ENCODE data around the gene CXXC1.
"Not testable (repeated sequence)": the region's sequence is repeated elsewhere in the genome, so short reads cannot be mapped to it uniquely, and the experiment has no call there.

The CXXC1 gene

DNA sequence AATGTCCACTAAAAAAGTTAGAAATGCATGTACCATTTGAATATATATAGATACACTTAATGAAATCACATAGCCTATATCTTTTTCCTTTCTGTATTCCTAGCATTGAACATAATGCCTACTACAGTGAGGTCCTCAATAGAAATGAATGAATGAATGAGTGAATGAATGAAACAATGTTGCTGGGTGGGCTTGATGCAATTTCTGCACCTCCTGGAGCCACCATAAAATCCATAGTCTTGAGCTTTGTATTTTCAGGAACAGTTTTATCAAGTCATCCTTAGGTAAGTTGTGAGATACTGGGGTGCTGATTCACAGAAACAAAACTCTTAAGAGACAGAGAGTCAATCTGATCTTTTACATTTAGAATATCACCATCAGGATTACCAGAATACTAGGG is 24.5 kb downstream of the CXXC1 start:
- H3K27ac ChIP-seq: no peak overlapping the region
- ChIA-PET CTCF (interaction anchor here (0.6 kb wide), 1 partner anchor 931 kb away, joined by 3 read pairs; no protein-coding TSS in a partner anchor), POLR2A (ENCODE audit: low non-redundant PET) (no interaction called here)
- TF ChIP-seq, protein P1, sequence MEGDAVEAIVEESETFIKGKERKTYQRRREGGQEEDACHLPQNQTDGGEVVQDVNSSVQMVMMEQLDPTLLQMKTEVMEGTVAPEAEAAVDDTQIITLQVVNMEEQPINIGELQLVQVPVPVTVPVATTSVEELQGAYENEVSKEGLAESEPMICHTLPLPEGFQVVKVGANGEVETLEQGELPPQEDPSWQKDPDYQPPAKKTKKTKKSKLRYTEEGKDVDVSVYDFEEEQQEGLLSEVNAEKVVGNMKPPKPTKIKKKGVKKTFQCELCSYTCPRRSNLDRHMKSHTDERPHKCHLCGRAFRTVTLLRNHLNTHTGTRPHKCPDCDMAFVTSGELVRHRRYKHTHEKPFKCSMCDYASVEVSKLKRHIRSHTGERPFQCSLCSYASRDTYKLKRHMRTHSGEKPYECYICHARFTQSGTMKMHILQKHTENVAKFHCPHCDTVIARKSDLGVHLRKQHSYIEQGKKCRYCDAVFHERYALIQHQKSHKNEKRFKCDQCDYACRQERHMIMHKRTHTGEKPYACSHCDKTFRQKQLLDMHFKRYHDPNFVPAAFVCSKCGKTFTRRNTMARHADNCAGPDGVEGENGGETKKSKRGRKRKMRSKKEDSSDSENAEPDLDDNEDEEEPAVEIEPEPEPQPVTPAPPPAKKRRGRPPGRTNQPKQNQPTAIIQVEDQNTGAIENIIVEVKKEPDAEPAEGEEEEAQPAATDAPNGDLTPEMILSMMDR (conservative IDR thresholded peaks at IDR 0.05; ENCODE audit: low read depth): no peak
- DNase-seq (ENCODE audit: low spot score): no peak

DNA sequence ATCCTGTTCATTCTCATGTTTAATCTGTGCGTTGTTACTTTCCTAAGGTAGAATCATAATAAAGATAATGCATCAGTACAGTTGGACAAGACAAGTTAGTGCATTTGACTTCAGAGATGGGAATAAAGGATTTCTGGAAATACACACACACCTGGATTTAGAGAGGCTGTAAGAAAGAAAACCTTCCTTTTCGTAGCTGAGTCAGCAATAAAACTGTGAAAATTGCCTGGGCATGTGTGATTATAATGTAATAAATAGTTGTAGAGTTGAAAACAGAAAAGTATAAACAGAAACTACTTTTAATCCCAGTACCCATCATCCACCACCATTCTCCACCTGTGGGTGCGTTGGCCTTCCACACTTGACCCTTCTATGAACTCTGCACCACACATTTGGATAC is 36.6 kb downstream of the CXXC1 start:
- TF ChIP-seq, protein P1 (conservative IDR thresholded peaks at IDR 0.05; ENCODE audit: low read depth): no peak
- POLR2A ChIA-PET (ENCODE audit: low non-redundant PET): no interaction called here
- DNase-seq (ENCODE audit: low spot score): no peak
- H3K27ac ChIP-seq: no peak overlapping the region
- CTCF ChIA-PET: no interaction called here

DNA sequence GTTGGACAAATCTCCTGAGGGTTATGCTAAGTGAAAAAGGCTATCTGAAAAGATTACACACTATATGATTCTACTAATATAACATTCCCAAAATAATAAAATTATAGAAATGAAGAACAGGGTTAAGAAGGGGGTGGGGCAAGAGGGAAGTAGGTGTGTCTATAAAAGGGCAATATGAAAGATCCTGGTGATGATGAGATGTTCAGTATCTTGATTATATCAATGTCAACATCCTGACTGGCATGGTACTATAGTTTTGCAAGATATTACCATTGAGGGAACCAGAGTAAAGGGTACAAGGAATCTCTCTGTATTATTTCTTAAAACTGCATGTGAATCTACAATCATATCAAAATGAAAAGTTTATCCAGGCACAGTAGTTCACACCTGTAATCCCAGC is 37.9 kb downstream of the CXXC1 start:
- ChIA-PET POLR2A (ENCODE audit: low non-redundant PET) (no interaction called here), CTCF (no interaction called here)

DNA sequence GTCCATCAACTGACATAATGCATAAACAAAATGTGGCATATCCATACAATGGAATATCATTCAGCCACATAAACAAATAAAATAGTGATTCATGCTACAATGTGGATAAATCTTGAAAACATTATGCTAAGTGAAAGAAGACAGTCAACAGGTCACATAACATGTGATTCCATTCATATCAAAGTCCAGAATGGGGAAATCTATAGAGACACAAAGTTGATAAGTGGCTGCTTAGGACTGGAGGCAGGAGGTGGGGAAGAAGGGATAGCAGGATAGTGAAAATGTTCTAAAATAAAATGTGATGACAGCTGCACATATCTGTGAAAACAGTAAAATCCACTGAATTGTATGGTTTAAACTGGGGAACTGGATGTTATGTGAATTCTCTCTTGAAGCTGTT is 39.9 kb downstream of the CXXC1 start:
- TF ChIP-seq, protein P1 (conservative IDR thresholded peaks at IDR 0.05; ENCODE audit: low read depth): no peak
- no peak overlapping the region for H3K27ac ChIP-seq
- DNase-seq (ENCODE audit: low spot score): no peak
- ChIA-PET CTCF (no interaction called here), POLR2A (ENCODE audit: low non-redundant PET) (no interaction called here)

More for the DNA sequence above, 37.9 kb downstream of the CXXC1 start:
- TF ChIP-seq, protein P1 (conservative IDR thresholded peaks at IDR 0.05; ENCODE audit: low read depth): no peak
- DNase-seq (ENCODE audit: low spot score): no peak
- no peak overlapping the region for H3K27ac ChIP-seq

DNA sequence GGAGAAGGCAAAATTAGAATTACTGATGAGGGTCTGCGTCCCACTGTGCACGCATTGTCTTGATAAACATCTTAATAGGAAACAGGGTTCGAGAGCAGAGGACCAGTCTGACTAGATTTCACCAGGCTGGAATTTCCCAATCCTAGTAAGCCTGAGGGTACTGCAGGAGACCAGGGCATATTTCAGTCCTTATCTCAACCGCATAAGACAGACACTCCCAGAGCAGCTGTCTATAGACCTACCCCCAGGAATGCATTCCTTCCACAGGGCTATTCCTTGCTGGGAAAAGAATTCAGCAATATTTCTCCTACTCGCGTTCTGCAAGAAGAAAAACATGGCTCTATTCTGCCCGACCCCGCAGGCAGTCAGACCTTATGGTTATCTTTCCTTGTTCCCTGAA is 45.7 kb downstream of the CXXC1 start:
- CTCF ChIA-PET; POLR2A ChIA-PET (ENCODE audit: low non-redundant PET); DNase-seq (ENCODE audit: low spot score); H3K27ac ChIP-seq: not testable (repeated sequence)

DNA sequence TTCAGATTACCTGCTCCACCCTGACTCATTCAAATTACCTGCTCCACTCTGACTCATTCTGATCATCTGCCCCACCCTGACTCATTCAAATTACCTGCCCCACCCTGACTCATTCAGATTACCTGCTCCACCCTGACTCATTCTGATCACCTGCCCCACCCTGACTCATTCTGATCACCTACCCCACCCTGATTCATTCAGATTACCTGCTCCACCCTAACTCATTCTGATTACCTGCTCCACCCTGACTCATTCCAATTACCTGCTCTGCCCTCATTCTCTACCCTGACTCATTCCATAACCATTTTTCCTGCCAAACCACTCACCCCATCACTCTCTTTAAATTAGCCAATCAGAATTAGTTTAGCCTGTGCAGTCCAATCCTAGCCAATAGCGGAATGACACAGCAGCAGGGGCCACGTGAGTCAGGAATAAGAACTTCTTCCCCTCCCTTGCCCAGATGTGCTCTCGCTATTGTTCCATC is 47.4 kb downstream of the CXXC1 start:
- TF ChIP-seq, protein P1 (conservative IDR thresholded peaks at IDR 0.05; ENCODE audit: low read depth): no peak
- peak overlapping the region; percentile 48; the same call in 1 of the 2 replicates for H3K27ac ChIP-seq
- POLR2A ChIA-PET (ENCODE audit: low non-redundant PET): no interaction called here
- peak; percentile 31 for DNase-seq (ENCODE audit: low spot score)
- CTCF ChIA-PET: no interaction called here

DNA sequence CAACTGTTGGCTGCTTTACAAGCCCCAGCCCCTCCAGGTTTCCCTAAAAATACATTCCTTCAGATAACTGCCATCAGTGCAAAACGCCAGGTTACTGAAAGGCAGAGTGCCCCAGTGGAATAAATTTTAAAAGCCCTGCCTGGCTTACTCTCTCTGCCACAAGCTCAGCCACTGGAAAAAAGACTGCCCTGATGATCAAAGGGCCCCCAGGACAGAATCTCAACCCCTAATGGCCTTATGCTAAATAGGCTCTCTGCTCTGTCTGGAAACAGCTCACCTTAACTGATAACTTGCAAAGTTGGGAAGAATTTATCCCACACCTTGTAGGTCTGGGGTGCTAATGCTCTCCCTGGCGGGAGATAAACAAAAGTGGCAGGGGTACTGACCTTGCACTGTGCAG is 55.1 kb downstream of the CXXC1 start:
- TF ChIP-seq, protein P1 (conservative IDR thresholded peaks at IDR 0.05; ENCODE audit: low read depth): no peak
- CTCF ChIA-PET: no interaction called here
- H3K27ac ChIP-seq: no peak overlapping the region
- POLR2A ChIA-PET (ENCODE audit: low non-redundant PET): no interaction called here
- DNase-seq (ENCODE audit: low spot score): no peak

Data from RWPE1 (cell line).